A673 (cell line): Measurements from ENCODE around the gene ASB1.

Experiments
- CTCF ChIP-seq: fragments of 300-800, 200-600 bp; sonication (generic); conservative IDR thresholded peaks from 2 replicates; pipeline ENCODE4 v1.5.1; 2017; ENCODE audit warnings: low read depth, mild to moderate bottlenecking, antibody characterized with exemption, low read length, moderate library complexity, mixed read lengths
- EZH2 ChIP-seq: fragments of 200-600 bp; sonication (generic); IDR thresholded peaks from 2 replicates; pipeline ENCODE4 v1.6.1; 2017; ENCODE audit warnings: borderline replicate concordance, low read depth, mild to moderate bottlenecking, mixed read lengths, antibody characterized with exemption, low read length; ENCODE audit not compliant: poor library complexity, severe bottlenecking

GRCh38 chr2:238382381-238382781 is 44.3 kb upstream of the ASB1 start:
- no peak for TF ChIP-seq CTCF
- no peak for TF ChIP-seq EZH2
